A549 (cell line): ENCODE measurements around the gene PFDN6.

Experiments
- BHLHE40 ChIP-seq: IDR thresholded peaks from 2 replicates; pipeline ENCODE4 v1.6.1; 2012; ENCODE audit warnings: low read depth, low read length, inconsistent platforms
- CEBPB ChIP-seq, 2 experiments: fragments of >200 bp in 1 of 2; sonication (Bioruptor Twin) in 1 of 2; formaldehyde crosslinking in 1 of 2; IDR thresholded peaks; 2 replicates each; pipeline ENCODE4 v1.6.1; 2012 to 2016
- CHD2 ChIP-seq: fragments of 150-350 bp; IDR thresholded peaks from 2 replicates; pipeline ENCODE4 v1.6.1; 2014; ENCODE audit warnings: low read length; ENCODE audit not compliant: partially characterized antibody
- CTCF ChIP-seq: fragments of >200 bp; sonication (Bioruptor Twin); formaldehyde crosslinking; IDR thresholded peaks from 3 replicates; pipeline ENCODE4 v1.5.1; 2016
- ELK1 ChIP-seq: fragments of 150-350 bp; IDR thresholded peaks from 2 replicates; pipeline ENCODE4 v1.6.1; 2014; ENCODE audit warnings: low read depth, mild to moderate bottlenecking, low read length
- FOSL2 ChIP-seq, 2 experiments: fragments of 450-650 bp in 1 of 2; fragments of >200 bp in 1 of 2; sonication (Bioruptor Twin) in 1 of 2; formaldehyde crosslinking; IDR thresholded peaks; 2 replicates each; pipeline versions ENCODE4 v1.5.0 to v1.6.1; 2016 to 2020; ENCODE audit warnings: mild to moderate bottlenecking in 1 of 2, moderate library complexity in 1 of 2
- HOXB13 ChIP-seq: fragments of 250-450 bp; sonication (Bioruptor Pico); IDR thresholded peaks from 2 replicates; pipeline ENCODE4 v1.5.0; 2020; ENCODE audit warnings: low read depth, mild to moderate bottlenecking, moderate library complexity
- JUN ChIP-seq, 2 experiments: fragments of >200 bp; sonication (Bioruptor Twin); formaldehyde crosslinking; IDR thresholded peaks; 2 replicates in 1 of 2; 3 replicates in 1 of 2; pipeline ENCODE4 v1.6.1; 2016 to 2017
- POLR2A ChIP-seq: IDR thresholded peaks from 2 replicates; pipeline ENCODE4 v1.6.1; 2012; ENCODE audit warnings: mild to moderate bottlenecking, low read length
- RFX5 ChIP-seq: fragments of 450-650 bp; IDR thresholded peaks from 2 replicates; pipeline ENCODE4 v1.7.1; 2014; ENCODE audit warnings: antibody characterized with exemption, mild to moderate bottlenecking, moderate library complexity
- SMC3 ChIP-seq: fragments of >200 bp; sonication (Bioruptor Twin); formaldehyde crosslinking; IDR thresholded peaks from 3 replicates; pipeline ENCODE4 v1.6.1; 2018; ENCODE audit warnings: inconsistent platforms

DNA sequence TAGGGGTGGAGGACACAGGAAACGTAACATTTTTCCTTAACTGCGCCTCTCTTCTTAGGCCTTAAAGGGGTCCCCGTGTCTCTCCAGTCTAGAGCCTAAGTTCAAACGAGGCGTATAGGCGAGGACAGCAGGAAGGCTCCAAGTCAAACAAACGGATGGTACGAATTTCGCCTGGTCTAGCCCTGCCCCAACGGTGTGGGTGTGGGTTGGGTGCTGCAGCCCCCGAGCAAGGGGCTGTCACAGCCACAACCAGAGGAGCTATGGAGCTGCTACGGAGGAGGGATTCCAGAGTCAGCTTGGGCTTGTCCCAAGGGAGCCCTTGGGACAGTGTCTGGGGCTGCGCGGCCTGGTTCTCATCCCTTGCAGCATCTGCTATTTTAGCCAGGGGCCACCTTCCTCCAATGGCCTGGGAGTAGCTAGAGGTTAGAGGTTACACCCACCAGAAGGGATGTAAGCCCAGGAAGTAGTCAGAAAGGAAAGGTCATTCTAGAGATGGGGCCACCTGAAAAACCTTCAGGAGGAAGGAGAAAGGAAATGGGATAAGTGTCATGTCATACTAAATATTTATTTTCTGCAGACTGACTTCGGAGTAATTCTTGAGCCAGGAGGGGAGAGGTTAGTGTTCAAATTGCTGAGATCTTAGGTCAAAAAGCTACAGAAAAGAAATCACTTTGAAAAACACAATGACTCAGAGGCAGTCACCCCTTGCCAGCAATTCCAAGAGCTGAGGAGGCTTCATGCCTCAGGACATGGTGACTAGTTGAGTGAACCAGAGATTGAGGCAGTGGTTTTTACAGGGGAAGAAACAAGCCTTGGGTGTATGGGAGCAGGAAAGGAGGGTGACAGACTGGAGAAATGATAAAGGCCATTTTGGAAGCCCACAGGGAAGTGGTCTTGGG lies 39.4 kb upstream of the PFDN6 start:
- TF ChIP-seq CTCF (no peak), CHD2 (no peak), SMC3 (no peak), POLR2A (no peak), HOXB13 (no peak), FOSL2 (IDR thresholded peaks at IDR 0.05) (no peak), FOSL2 (CRISPR knock-in tag; IDR thresholded peaks at IDR 0.05) (no peak), ELK1 (no peak), BHLHE40 (no peak), RFX5 (no peak), CEBPB (IDR thresholded peaks at IDR 0.05) (no peak), JUN (IDR thresholded peaks at IDR 0.05) (no peak)
